Measurements from ENCODE around the gene SYT13.

GRCh38 chr11:45258982-45259530 is 27.1 kb downstream of the SYT13 start:
- TF ChIP-seq, protein P1, sequence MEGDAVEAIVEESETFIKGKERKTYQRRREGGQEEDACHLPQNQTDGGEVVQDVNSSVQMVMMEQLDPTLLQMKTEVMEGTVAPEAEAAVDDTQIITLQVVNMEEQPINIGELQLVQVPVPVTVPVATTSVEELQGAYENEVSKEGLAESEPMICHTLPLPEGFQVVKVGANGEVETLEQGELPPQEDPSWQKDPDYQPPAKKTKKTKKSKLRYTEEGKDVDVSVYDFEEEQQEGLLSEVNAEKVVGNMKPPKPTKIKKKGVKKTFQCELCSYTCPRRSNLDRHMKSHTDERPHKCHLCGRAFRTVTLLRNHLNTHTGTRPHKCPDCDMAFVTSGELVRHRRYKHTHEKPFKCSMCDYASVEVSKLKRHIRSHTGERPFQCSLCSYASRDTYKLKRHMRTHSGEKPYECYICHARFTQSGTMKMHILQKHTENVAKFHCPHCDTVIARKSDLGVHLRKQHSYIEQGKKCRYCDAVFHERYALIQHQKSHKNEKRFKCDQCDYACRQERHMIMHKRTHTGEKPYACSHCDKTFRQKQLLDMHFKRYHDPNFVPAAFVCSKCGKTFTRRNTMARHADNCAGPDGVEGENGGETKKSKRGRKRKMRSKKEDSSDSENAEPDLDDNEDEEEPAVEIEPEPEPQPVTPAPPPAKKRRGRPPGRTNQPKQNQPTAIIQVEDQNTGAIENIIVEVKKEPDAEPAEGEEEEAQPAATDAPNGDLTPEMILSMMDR (conservative IDR thresholded peaks at IDR 0.05), result no peak
- no peak for TF ChIP-seq ZFX (IDR thresholded peaks at IDR 0.05)
